Gastroesophageal sphincter (tissue), 4 donors: ENCODE data around the gene FGA. TPM values are rescaled to one million over a fixed set of nuclear protein-coding genes. Genes with fewer than 3 reads are reported as not detected.
A peak's percentile ranks its signal among the peaks of the same experiment; 100 is the strongest.

Source experiments
- ATAC-seq: fragments of 150-250 bp; one replicate; pipeline ENCODE4 v1.9.1; 2016; ENCODE audit warnings: mild to moderate bottlenecking, moderate library complexity
- H3K27ac ChIP-seq, 4 donors: fragments of 200-600 bp; sonication (generic) in 3 of 4; 1 replicate in 3 of 4; 2 replicates in 1 of 4; pipeline ENCODE4 v1.5.1; 2016 to 2019
- H3K27me3 ChIP-seq: fragments of 200-600 bp; sonication (generic); one replicate; pipeline ENCODE4 v1.5.1; 2019
- H3K36me3 ChIP-seq, 2 donors: fragments of 200-600 bp; sonication (generic); one replicate each; pipeline ENCODE4 v1.5.1; 2019; ENCODE audit warnings: control low read depth in 1 of 2
- H3K4me1 ChIP-seq, 3 donors: fragments of 200-600 bp; sonication (generic); 1 replicate in 2 of 3; 2 replicates in 1 of 3; pipeline ENCODE4 v1.5.1; 2016 to 2019; ENCODE audit warnings: control low read depth in 2 of 3
- H3K4me3 ChIP-seq, 2 donors: fragments of 200-600 bp; sonication (generic); one replicate each; pipeline ENCODE4 v1.5.1; 2019; ENCODE audit warnings: mild to moderate bottlenecking in 1 of 2, moderate library complexity in 1 of 2
- H3K9me3 ChIP-seq, 3 donors: fragments of 200-600 bp; sonication (generic); one replicate each; pipeline ENCODE4 v1.5.1; 2017 to 2019; ENCODE audit warnings: control low read depth in 2 of 3
- CTCF ChIP-seq, 4 experiments: fragments of 200-600 bp in 2 of 4; fragments of 450-650 bp in 2 of 4; sonication (generic) in 1 of 4; IDR thresholded peaks; one replicate each; pipeline ENCODE4 v1.5.1; 2017 to 2019; ENCODE audit warnings: antibody characterized with exemption in 4 of 4, mild to moderate bottlenecking in 2 of 4, moderate library complexity in 2 of 4
- EP300 ChIP-seq: sonication (generic); formaldehyde crosslinking; IDR thresholded peaks from one replicate; pipeline ENCODE4 v1.6.1; 2017; ENCODE audit warnings: antibody characterized with exemption, mild to moderate bottlenecking
- POLR2A ChIP-seq, 2 donors: fragments of 450-650 bp; IDR thresholded peaks; one replicate each; pipeline ENCODE4 v1.6.1; 2017; ENCODE audit warnings: antibody characterized with exemption in 2 of 2, mild to moderate bottlenecking in 2 of 2, moderate library complexity in 1 of 2
- POLR2AphosphoS5 ChIP-seq: sonication (generic); formaldehyde crosslinking; IDR thresholded peaks from one replicate; pipeline ENCODE4 v1.6.1; 2017; ENCODE audit warnings: antibody characterized with exemption
- WGBS, 2 donors: methylation state at CpG; one replicate each; pipeline ENCODE4 v1.1.5; 2018; ENCODE audit warnings: low coverage in 1 of 2; 5-methylcytosine and 5-hydroxymethylcytosine counted together
- total RNA-seq, 4 donors: library from RNA; depleted of rRNA; stranded (reverse); fragments of >200 nt; gene quantifications; one replicate each; pipeline ENCODE4 v1.1.0, GENCODE V29; 2016

Gene FGA
- total RNA-seq, 4 donors from 2014 or later = 0.12 TPM; not detected in 3

GRCh38 chr4:154560824-154561231 lies 29.7 kb downstream of the FGA start:
- ATAC-seq = no peak
- no peaks in the 10 kb centered on the region for H3K9me3 ChIP-seq
- H3K27me3 ChIP-seq = no peaks in the 10 kb centered on the region
- no peak for TF ChIP-seq CTCF (IDR thresholded peaks at IDR 0.05)
- no peak for TF ChIP-seq POLR2AphosphoS5
- TF ChIP-seq POLR2A (IDR thresholded peaks at IDR 0.05) = no peak
- TF ChIP-seq EP300 = no peak
- no peak overlapping the region for H3K27ac ChIP-seq
- 33 to 60% methylated on average over 4 of the region's 4 CpGs for WGBS, 2 donors
- H3K36me3 ChIP-seq = no peaks in the 10 kb centered on the region
- no peaks in the 10 kb centered on the region for H3K4me1 ChIP-seq
- H3K4me3 ChIP-seq = no peak overlapping the region

- H3K27ac ChIP-seq = no peak overlapping the region
- no peak for TF ChIP-seq EP300
- no peak for TF ChIP-seq POLR2A (IDR thresholded peaks at IDR 0.05)
- no peak for TF ChIP-seq CTCF (IDR thresholded peaks at IDR 0.05)
- no peak for TF ChIP-seq POLR2AphosphoS5
- no peak overlapping the region for H3K4me3 ChIP-seq
- H3K36me3 ChIP-seq = no peaks in the 10 kb centered on the region
- H3K27me3 ChIP-seq = no peaks in the 10 kb centered on the region
- no peaks in the 10 kb centered on the region for H3K4me1 ChIP-seq
- ATAC-seq = no peak
- no peaks in the 10 kb centered on the region for H3K9me3 ChIP-seq
- 100% methylated on average over 1 of the region's 1 CpG for WGBS, 2 donors
These were observed 30.1 kb downstream of the FGA start for GRCh38 chr4:154560419-154560801.

GRCh38 chr4:154559494-154560418 lies 30.8 kb downstream of the FGA start:
- WGBS, 2 donors = 56 to 68% methylated on average over 6 to 9 of the region's 9 CpGs

GRCh38 chr4:154559141-154559493 lies 31.4 kb downstream of the FGA start:
- no peak for ATAC-seq
- Histone ChIP-seq H3K36me3 (no peaks in the 10 kb centered on the region), H3K4me1 (no peaks in the 10 kb centered on the region), H3K9me3 (no peaks in the 10 kb centered on the region), H3K27ac (no peak overlapping the region), H3K27me3 (no peaks in the 10 kb centered on the region), H3K4me3 (no peak overlapping the region)
- WGBS, 2 donors = 60% methylated on average over 1 of the region's 1 CpG; no CpG with 5 or more reads in 1 of the 2 donors
- TF ChIP-seq CTCF (IDR thresholded peaks at IDR 0.05) (no peak), EP300 (no peak), POLR2A (IDR thresholded peaks at IDR 0.05) (no peak), POLR2AphosphoS5 (no peak)

More at GRCh38 chr4:154559494-154560418, 30.8 kb downstream of the FGA start:
- Histone ChIP-seq H3K27ac (no peak overlapping the region), H3K9me3 (no peaks in the 10 kb centered on the region), H3K4me1 (no peaks in the 10 kb centered on the region), H3K4me3 (no peak overlapping the region), H3K36me3 (no peaks in the 10 kb centered on the region), H3K27me3 (no peaks in the 10 kb centered on the region)
- TF ChIP-seq POLR2A (IDR thresholded peaks at IDR 0.05) (no peak), CTCF (IDR thresholded peaks at IDR 0.05) (peak in 1 of 4 experiments; percentile 36), POLR2AphosphoS5 (no peak)
- ATAC-seq = no peak
